ENCODE measurements around the gene JARID2. TPM values are rescaled to one million over a fixed set of nuclear protein-coding genes. Genes with fewer than 3 reads are reported as not detected.

Gene JARID2
- total RNA-seq, 1 experiment from 2014 or later, result 6.0 TPM

DNA sequence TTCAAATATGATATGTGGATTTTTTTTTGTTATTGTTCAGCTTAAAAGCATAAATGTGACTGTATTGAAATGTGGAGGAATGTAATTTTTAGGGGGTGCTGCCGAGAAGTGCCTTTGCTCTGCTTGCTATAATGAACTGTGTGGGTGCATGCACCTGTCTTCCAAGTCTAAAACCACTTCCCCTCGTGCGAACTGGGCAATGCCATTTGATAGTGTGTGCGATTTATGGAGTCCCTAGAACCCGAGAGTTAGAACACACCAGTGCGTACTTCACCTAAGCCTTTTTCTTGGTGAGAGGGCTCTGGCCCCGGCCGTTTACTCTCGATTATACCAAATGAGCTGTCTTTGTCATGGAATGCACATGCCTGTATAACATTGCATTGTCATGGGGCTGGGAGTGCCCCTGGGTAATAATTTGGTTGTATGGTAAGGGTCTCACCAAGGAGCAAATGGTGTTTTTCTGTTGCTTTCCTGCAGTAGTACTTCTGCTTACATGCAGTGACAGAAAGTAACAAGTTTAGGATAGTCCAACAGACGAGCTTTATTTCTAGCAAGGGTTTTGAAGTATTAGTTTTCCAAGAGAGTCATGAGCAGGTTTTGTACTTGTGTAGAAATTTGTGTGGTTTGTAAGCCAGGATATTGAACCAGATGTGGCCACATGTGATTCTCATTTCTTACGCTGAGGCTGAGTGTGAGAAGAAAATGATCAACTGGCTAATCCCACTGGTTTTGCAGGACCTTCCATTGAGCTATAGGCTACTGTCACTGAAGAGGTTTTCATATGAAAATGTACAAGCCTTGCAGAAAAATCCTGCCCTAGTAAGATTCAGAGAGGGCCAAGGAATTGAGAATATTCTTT is 244.6 kb downstream of the JARID2 start:
- H3K4me1 ChIP-seq (ENCODE audit: control insufficient read depth, insufficient read depth, low read length), result no peaks in the 10 kb centered on the region
- H3K4me3 ChIP-seq (ENCODE audit: low read depth in 2 of 2, low read length in 2 of 2), result no peak overlapping the region
- no peaks in the 10 kb centered on the region for H3K36me3 ChIP-seq (ENCODE audit: control insufficient read depth, insufficient read depth, low read length)
- intact Hi-C loops (cut with micrococcal nuclease; ENCODE audit: unreplicated experiment) (loop anchor here (5.0 to 10.0 kb wide), 3 partner anchors 134 to 1276 kb away; partner anchors contain the start of gene JARID2), in situ Hi-C loops (cut with HindIII; ENCODE audit: low pct_unique_long_range_greater_than_20kb, low sequenced_read_pairs) (no loop called here)
- no TSS peak for BruUV-seq (replicated peaks)
- CTCF ChIA-PET, result interaction anchor here (0.6 kb wide), 1 partner anchor 1861 kb away, joined by 3 read pairs; no protein-coding TSS in a partner anchor
- no peak for DNase-seq (ENCODE audit: low read depth, low spot score)
- ATAC-seq, result no peak
- no peaks in the 10 kb centered on the region for H3K27me3 ChIP-seq (ENCODE audit: control insufficient read depth, insufficient read depth, low read length)
- no peak overlapping the region for H3K27ac ChIP-seq (ENCODE audit: low read length)
- POLR2A ChIA-PET, result interaction anchor here (0.7 kb wide), 1 partner anchor 449 kb away, joined by 12 read pairs; no protein-coding TSS in a partner anchor
- H3K9me3 ChIP-seq (ENCODE audit: control insufficient read depth, insufficient read depth, low read depth, low read length), result no peaks in the 10 kb centered on the region
- TF ChIP-seq TCF7L2 (IDR thresholded peaks at IDR 0.05; ENCODE audit: low read depth, low read length), result no peak
- TF ChIP-seq, protein P1, sequence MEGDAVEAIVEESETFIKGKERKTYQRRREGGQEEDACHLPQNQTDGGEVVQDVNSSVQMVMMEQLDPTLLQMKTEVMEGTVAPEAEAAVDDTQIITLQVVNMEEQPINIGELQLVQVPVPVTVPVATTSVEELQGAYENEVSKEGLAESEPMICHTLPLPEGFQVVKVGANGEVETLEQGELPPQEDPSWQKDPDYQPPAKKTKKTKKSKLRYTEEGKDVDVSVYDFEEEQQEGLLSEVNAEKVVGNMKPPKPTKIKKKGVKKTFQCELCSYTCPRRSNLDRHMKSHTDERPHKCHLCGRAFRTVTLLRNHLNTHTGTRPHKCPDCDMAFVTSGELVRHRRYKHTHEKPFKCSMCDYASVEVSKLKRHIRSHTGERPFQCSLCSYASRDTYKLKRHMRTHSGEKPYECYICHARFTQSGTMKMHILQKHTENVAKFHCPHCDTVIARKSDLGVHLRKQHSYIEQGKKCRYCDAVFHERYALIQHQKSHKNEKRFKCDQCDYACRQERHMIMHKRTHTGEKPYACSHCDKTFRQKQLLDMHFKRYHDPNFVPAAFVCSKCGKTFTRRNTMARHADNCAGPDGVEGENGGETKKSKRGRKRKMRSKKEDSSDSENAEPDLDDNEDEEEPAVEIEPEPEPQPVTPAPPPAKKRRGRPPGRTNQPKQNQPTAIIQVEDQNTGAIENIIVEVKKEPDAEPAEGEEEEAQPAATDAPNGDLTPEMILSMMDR (IDR thresholded peaks at IDR 0.05), result no peak

DNA sequence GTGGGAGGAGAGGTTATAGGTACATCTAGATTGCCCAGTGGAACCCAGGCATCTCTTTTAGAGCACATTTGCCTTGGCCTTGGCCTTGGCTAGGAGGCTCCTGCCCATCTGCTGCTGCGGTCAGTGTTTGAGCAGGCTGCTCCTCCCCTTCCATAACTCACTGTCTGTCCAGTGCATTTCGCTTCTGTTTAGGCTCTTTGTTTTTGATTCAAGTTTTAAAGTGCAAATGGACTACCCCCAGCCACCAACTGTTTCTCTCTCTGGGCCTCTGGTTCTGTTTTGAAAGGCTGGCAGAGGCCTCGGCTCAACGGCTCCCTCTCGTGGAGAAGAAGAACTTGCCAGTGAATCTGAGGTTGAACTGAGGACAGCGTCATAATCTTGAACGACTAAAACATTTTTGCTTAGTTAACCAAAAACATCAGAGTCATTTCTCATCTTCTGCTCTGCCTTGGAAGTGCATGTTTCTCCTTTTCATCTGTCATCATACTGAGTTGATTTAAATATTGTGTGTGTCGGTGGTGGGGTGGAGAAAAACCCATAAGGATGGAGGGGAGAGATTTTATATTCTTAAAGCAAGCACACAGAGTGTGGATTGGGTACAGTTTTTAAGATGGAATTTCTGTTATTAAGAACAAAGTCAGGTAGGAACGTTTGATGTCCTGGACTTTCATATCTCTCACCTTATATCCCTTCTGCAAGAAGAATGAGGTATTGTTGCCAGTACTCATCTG is 245.6 kb downstream of the JARID2 start:
- H3K9me3 ChIP-seq (ENCODE audit: control insufficient read depth, insufficient read depth, low read depth, low read length), result no peaks in the 10 kb centered on the region
- in situ Hi-C loops (cut with HindIII; ENCODE audit: low pct_unique_long_range_greater_than_20kb, low sequenced_read_pairs) (no loop called here), intact Hi-C loops (cut with micrococcal nuclease; ENCODE audit: unreplicated experiment) (loop anchor here (5.0 to 10.0 kb wide), 3 partner anchors 133 to 1277 kb away; partner anchors contain the start of gene JARID2)
- H3K4me1 ChIP-seq (ENCODE audit: control insufficient read depth, insufficient read depth, low read length), result no peaks in the 10 kb centered on the region
- no peak overlapping the region for H3K27ac ChIP-seq (ENCODE audit: low read length)
- TF ChIP-seq TCF7L2 (IDR thresholded peaks at IDR 0.05; ENCODE audit: low read depth, low read length), result no peak
- TF ChIP-seq, protein P1 (IDR thresholded peaks at IDR 0.05), result peak; percentile 97
- DNase-seq (ENCODE audit: low read depth, low spot score), result peak; percentile 46
- H3K4me3 ChIP-seq (ENCODE audit: low read depth in 2 of 2, low read length in 2 of 2), result no peak overlapping the region
- POLR2A ChIA-PET, result no interaction called here
- H3K27me3 ChIP-seq (ENCODE audit: control insufficient read depth, insufficient read depth, low read length), result no peaks in the 10 kb centered on the region
- H3K36me3 ChIP-seq (ENCODE audit: control insufficient read depth, insufficient read depth, low read length), result no peaks in the 10 kb centered on the region
- CTCF ChIA-PET, result no interaction called here
- peak; percentile 82 for ATAC-seq
- no TSS peak for BruUV-seq (replicated peaks)

DNA sequence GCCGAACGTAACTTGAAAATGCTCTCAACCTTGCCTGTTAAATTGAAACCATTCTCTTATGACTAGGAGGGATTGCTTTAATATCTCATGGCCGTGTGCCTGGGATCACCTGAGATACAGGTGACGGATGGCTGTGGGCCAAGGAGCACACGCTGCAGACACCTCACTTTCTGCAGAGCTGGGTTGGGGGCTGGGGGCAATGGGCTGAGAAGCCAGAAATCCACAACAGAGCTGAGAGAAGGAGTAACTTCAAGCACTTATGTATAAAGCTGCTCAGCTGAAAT is 246.1 kb downstream of the JARID2 start:
- Histone ChIP-seq H3K4me1 (ENCODE audit: control insufficient read depth, insufficient read depth, low read length) (no peaks in the 10 kb centered on the region), H3K27me3 (ENCODE audit: control insufficient read depth, insufficient read depth, low read length) (no peaks in the 10 kb centered on the region), H3K4me3 (ENCODE audit: low read depth in 2 of 2, low read length in 2 of 2) (no peak overlapping the region), H3K9me3 (ENCODE audit: control insufficient read depth, insufficient read depth, low read depth, low read length) (no peaks in the 10 kb centered on the region), H3K36me3 (ENCODE audit: control insufficient read depth, insufficient read depth, low read length) (no peaks in the 10 kb centered on the region), H3K27ac (ENCODE audit: low read length) (no peak overlapping the region)
- in situ Hi-C loops (cut with HindIII; ENCODE audit: low pct_unique_long_range_greater_than_20kb, low sequenced_read_pairs), result no loop called here
- ATAC-seq, result no peak
- BruUV-seq (replicated peaks), result no TSS peak
- intact Hi-C loops (cut with micrococcal nuclease; ENCODE audit: unreplicated experiment), result loop anchor here (5.0 to 10.0 kb wide), 3 partner anchors 133 to 1277 kb away; partner anchors contain the start of gene JARID2
- TF ChIP-seq POLR2AphosphoS5 (IDR thresholded peaks at IDR 0.05; ENCODE audit: low read depth, low read length), result no peak
- TF ChIP-seq, protein P2, sequence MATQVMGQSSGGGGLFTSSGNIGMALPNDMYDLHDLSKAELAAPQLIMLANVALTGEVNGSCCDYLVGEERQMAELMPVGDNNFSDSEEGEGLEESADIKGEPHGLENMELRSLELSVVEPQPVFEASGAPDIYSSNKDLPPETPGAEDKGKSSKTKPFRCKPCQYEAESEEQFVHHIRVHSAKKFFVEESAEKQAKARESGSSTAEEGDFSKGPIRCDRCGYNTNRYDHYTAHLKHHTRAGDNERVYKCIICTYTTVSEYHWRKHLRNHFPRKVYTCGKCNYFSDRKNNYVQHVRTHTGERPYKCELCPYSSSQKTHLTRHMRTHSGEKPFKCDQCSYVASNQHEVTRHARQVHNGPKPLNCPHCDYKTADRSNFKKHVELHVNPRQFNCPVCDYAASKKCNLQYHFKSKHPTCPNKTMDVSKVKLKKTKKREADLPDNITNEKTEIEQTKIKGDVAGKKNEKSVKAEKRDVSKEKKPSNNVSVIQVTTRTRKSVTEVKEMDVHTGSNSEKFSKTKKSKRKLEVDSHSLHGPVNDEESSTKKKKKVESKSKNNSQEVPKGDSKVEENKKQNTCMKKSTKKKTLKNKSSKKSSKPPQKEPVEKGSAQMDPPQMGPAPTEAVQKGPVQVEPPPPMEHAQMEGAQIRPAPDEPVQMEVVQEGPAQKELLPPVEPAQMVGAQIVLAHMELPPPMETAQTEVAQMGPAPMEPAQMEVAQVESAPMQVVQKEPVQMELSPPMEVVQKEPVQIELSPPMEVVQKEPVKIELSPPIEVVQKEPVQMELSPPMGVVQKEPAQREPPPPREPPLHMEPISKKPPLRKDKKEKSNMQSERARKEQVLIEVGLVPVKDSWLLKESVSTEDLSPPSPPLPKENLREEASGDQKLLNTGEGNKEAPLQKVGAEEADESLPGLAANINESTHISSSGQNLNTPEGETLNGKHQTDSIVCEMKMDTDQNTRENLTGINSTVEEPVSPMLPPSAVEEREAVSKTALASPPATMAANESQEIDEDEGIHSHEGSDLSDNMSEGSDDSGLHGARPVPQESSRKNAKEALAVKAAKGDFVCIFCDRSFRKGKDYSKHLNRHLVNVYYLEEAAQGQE (IDR thresholded peaks at IDR 0.05; ENCODE audit: insufficient read depth in 1 of 2, low read depth in 2 of 2, low read length in 1 of 2), result no peak
- TF ChIP-seq SIN3A (IDR thresholded peaks at IDR 0.05; ENCODE audit: borderline replicate concordance, insufficient read depth, low read depth, low read length), result no peak
- no peak for TF ChIP-seq TCF7L2 (IDR thresholded peaks at IDR 0.05; ENCODE audit: low read depth, low read length)
- TF ChIP-seq, protein P1 (IDR thresholded peaks at IDR 0.05), result no peak
- POLR2A ChIA-PET, result no interaction called here
- CTCF ChIA-PET, result no interaction called here
- DNase-seq (ENCODE audit: low read depth, low spot score), result no peak
